CD4-positive, alpha-beta T cell treated with Interleukin-4 for 4 hours (primary cell): ENCODE results near the gene MXRA8.
"Not testable (repeated sequence)": the region's sequence is repeated elsewhere in the genome, so short reads cannot be mapped to it uniquely, and the experiment has no call there.

Experiments
- DNase-seq: peaks from one replicate; pipeline ENCODE4 v3.0.0-alpha.2; 2020

Gene MXRA8

GRCh38 chr1:1358433-1359271 lies at the start of gene MXRA8:
Gene MXRA8 (minus strand): TSS chr1:1358555. CDS start chr1:1358504, 51 bp downstream.
- no peak for DNase-seq

- DNase-seq, result no peak
These were observed 49.4 kb upstream of the MXRA8 start for GRCh38 chr1:1407636-1408318.

- peak; percentile 93 for DNase-seq
These were observed 48.7 kb upstream of the MXRA8 start, which contains the start of gene MRPL20 for GRCh38 chr1:1406821-1407635. Gene MRPL20 (minus strand): TSS chr1:1407293. CDS start chr1:1407217, 76 bp downstream.

- DNase-seq, result no peak
These were observed 47.9 kb upstream of the MXRA8 start for GRCh38 chr1:1406101-1406820.

GRCh38 chr1:1403653-1404052 lies 45.3 kb upstream of the MXRA8 start:
- DNase-seq, result no peak

GRCh38 chr1:1402901-1403392 lies 44.6 kb upstream of the MXRA8 start:
- not testable (repeated sequence) for DNase-seq

- peak; percentile 19 for DNase-seq
These were observed 43.9 kb upstream of the MXRA8 start for GRCh38 chr1:1402072-1402900.

- DNase-seq, result no peak
These were observed 43.2 kb upstream of the MXRA8 start for GRCh38 chr1:1401457-1402010.

- no peak for DNase-seq
These were observed 42.5 kb upstream of the MXRA8 start for GRCh38 chr1:1400576-1401456.

GRCh38 chr1:1399872-1400575 lies 41.7 kb upstream of the MXRA8 start:
- DNase-seq, result no peak

- DNase-seq, result peak; percentile 98
These were observed 41.0 kb upstream of the MXRA8 start, which contains the start of gene CCNL2 for GRCh38 chr1:1399187-1399871. Gene CCNL2 (minus strand): TSS chr1:1399335. CDS start chr1:1399306, 29 bp downstream.

GRCh38 chr1:1398677-1399186 lies 40.4 kb upstream of the MXRA8 start:
- no peak for DNase-seq

- no peak for DNase-seq
These were observed 39.6 kb upstream of the MXRA8 start for GRCh38 chr1:1397839-1398523.

GRCh38 chr1:1395166-1395565 lies 36.8 kb upstream of the MXRA8 start:
- DNase-seq, result no peak

- DNase-seq, result no peak
These were observed 35.8 kb upstream of the MXRA8 start for GRCh38 chr1:1394116-1394515.

GRCh38 chr1:1393428-1393827 lies 35.1 kb upstream of the MXRA8 start:
- DNase-seq, result no peak

GRCh38 chr1:1393014-1393413 lies 34.7 kb upstream of the MXRA8 start:
- DNase-seq, result no peak

GRCh38 chr1:1391225-1391624 lies 32.9 kb upstream of the MXRA8 start:
- no peak for DNase-seq
